B cell (primary cell): ENCODE measurements around the gene GADD45G. TPM values are rescaled to one million over a fixed set of nuclear protein-coding genes. Genes with fewer than 3 reads are reported as not detected.
A peak's percentile ranks its signal among the peaks of the same experiment; 100 is the strongest.

Experiments
- ATAC-seq: fragments of 200-7000 bp; cut with Tn5 transposase; one replicate; pipeline ENCODE4 v1.10.0; 2021; ENCODE audit warnings: low read depth, mild to moderate bottlenecking, moderate number of reproducible peaks, moderate library complexity
- CTCF ChIA-PET: fragments of 350-600 bp; sonication (Branson Sonifier 250); formaldehyde crosslinking; loops from one replicate; lab custom pipeline; 2021; ENCODE audit warnings: antibody characterized with exemption, inconsistent platforms; lab: Charles Lee
- POLR2A ChIA-PET: fragments of 350-600 bp; sonication (Branson Sonifier 250); formaldehyde crosslinking; loops from one replicate; lab custom pipeline; 2021; ENCODE audit warnings: antibody characterized with exemption; lab: Charles Lee
- DNase-seq: peaks from one replicate; pipeline ENCODE4 v3.0.0; 2013
- H2AFZ ChIP-seq: 2 replicates; pipeline ENCODE4 v1.6.1; 2012; ENCODE audit warnings: mild to moderate bottlenecking, low read depth, low read length; ENCODE audit not compliant: insufficient read depth, poor library complexity, severe bottlenecking
- H3K27ac ChIP-seq, 2 donors: 1 replicate in 1 of 2; 2 replicates in 1 of 2; pipeline ENCODE4 v1.5.1; 2012 to 2013; ENCODE audit warnings: low read length in 2 of 2, mild to moderate bottlenecking in 2 of 2, moderate library complexity in 1 of 2
- H3K27me3 ChIP-seq, 4 experiments: fragments of 200-600 bp in 1 of 4; sonication (generic) in 1 of 4; replicated peaks in 1 of 4; 1 replicate in 2 of 4; 2 replicates in 2 of 4; pipeline versions ENCODE4 v1.6.1 to v1.7.0; 2013 to 2016; ENCODE audit warnings: low read length in 3 of 4, mild to moderate bottlenecking in 2 of 4, mixed read lengths in 1 of 4, moderate library complexity in 1 of 4; ENCODE audit not compliant: insufficient read depth in 4 of 4, control insufficient read depth in 3 of 4; ENCODE audit errors: control extremely low read depth in 1 of 4
- H3K36me3 ChIP-seq, 2 experiments: replicated peaks in 1 of 2; 1 replicate in 1 of 2; 2 replicates in 1 of 2; pipeline versions ENCODE4 v1.6.1 to v1.7.1; 2013; ENCODE audit warnings: low read length in 1 of 2; ENCODE audit not compliant: insufficient read depth in 2 of 2, control insufficient read depth in 1 of 2; ENCODE audit errors: control extremely low read depth in 1 of 2, extremely low read depth in 1 of 2
- H3K4me1 ChIP-seq, 2 donors: fragments of 200-600 bp in 1 of 2; sonication (generic) in 1 of 2; 1 replicate in 1 of 2; 2 replicates in 1 of 2; pipeline versions ENCODE4 v1.5.1 to v1.6.1; 2013 to 2017; ENCODE audit warnings: low read length in 2 of 2; ENCODE audit not compliant: control insufficient read depth in 2 of 2, insufficient read depth in 2 of 2
- H3K4me2 ChIP-seq: replicated peaks from 2 replicates; pipeline ENCODE3; 2012; ENCODE audit warnings: mild to moderate bottlenecking, low read depth, low read length; ENCODE audit not compliant: poor library complexity, severe bottlenecking
- H3K4me3 ChIP-seq, 5 experiments: fragments of 200-600 bp in 1 of 5; sonication (generic) in 1 of 5; 1 replicate in 3 of 5; 2 replicates in 2 of 5; pipeline versions ENCODE4 v1.5.1 to v1.7.0; 2011 to 2016; ENCODE audit warnings: low read length in 4 of 5, mild to moderate bottlenecking in 4 of 5, low read depth in 2 of 5, control low read depth in 1 of 5, moderate library complexity in 1 of 5; ENCODE audit not compliant: insufficient read depth in 1 of 5; ENCODE audit errors: control extremely low read depth in 1 of 5, extremely low read depth in 1 of 5
- H3K79me2 ChIP-seq: fragments of 200-600 bp; sonication (generic); one replicate; pipeline ENCODE4 v1.6.0; 2016; ENCODE audit warnings: low read length; ENCODE audit not compliant: control insufficient read depth, insufficient read depth
- H3K9ac ChIP-seq: fragments of 200-600 bp; sonication (generic); 2 replicates; pipeline ENCODE4 v1.6.1; 2017; ENCODE audit warnings: mild to moderate bottlenecking, low read length, moderate library complexity
- H3K9me3 ChIP-seq, 3 donors: one replicate each; pipeline versions ENCODE4 v1.6.1 to v1.7.1; 2013; ENCODE audit warnings: low read length in 2 of 3; ENCODE audit not compliant: control insufficient read depth in 2 of 3, insufficient read depth in 1 of 3; ENCODE audit errors: control extremely low read depth in 1 of 3
- H4K20me1 ChIP-seq: 2 replicates; pipeline ENCODE4 v1.6.0; 2012; ENCODE audit warnings: mild to moderate bottlenecking, low read length; ENCODE audit not compliant: insufficient read depth, control insufficient read depth, poor library complexity, severe bottlenecking
- H3K27ac Mint-ChIP-seq: one replicate; pipeline ENCODE4 v1.8.0; 2021; ENCODE audit warnings: mixed read lengths
- H3K27me3 Mint-ChIP-seq: one replicate; pipeline ENCODE4 v1.8.0; 2021; ENCODE audit warnings: mixed read lengths
- H3K4me1 Mint-ChIP-seq: one replicate; pipeline ENCODE4 v1.8.0; 2021; ENCODE audit warnings: mixed read lengths
- H3K4me3 Mint-ChIP-seq: one replicate; pipeline ENCODE4 v1.8.0; 2021; ENCODE audit warnings: mixed read lengths
- H3K9me3 Mint-ChIP-seq: one replicate; pipeline ENCODE4 v1.8.0; 2022; ENCODE audit warnings: mixed read lengths; ENCODE audit not compliant: insufficient read depth
- EZH2 ChIP-seq: IDR thresholded peaks from 2 replicates; pipeline ENCODE4 v1.6.1; 2012; ENCODE audit warnings: borderline replicate concordance, low read depth, mild to moderate bottlenecking, moderate library complexity, low read length; ENCODE audit not compliant: insufficient read depth, poor library complexity, severe bottlenecking
- WGBS: methylation state at CpG from one replicate; pipeline ENCODE4 v1.1.5; 2013; ENCODE audit warnings: missing lambda C conversion rate; ENCODE audit not compliant: insufficient coverage; 5-methylcytosine and 5-hydroxymethylcytosine counted together
- intact Hi-C: fragments of 100-400 bp; cut with micrococcal nuclease; formaldehyde crosslinking; loops from one replicate; pipeline ENCODE4 v1.10.0; 2022
- polyA plus RNA-seq: library from polyadenylated mRNA; depleted of rRNA; stranded (reverse); fragments of >200 nt; gene quantifications from 2 replicates; pipeline ENCODE4 v1.2.3, GENCODE V29; 2012
- total RNA-seq, 2 donors: library from RNA; stranded (reverse); fragments of 120-200 nt in 1 of 2; gene quantifications; 1 replicate in 1 of 2; 2 replicates in 1 of 2; pipeline versions ENCODE4 v1.2.3 to v1.2.4, GENCODE V29; 2013 to 2022
- TF ChIP-seq, protein P1 (sequence below): fragments of 200-600 bp; IDR thresholded peaks from one replicate; pipeline ENCODE4 v1.8.0; 2022; ENCODE audit warnings: antibody characterized with exemption, mild to moderate bottlenecking

The GADD45G gene
- total and polyA plus RNA-seq, 2 donors (not counting 1 experiment from before 2014, with no cell fraction given), result 4.3 to 5.9 TPM

DNA sequence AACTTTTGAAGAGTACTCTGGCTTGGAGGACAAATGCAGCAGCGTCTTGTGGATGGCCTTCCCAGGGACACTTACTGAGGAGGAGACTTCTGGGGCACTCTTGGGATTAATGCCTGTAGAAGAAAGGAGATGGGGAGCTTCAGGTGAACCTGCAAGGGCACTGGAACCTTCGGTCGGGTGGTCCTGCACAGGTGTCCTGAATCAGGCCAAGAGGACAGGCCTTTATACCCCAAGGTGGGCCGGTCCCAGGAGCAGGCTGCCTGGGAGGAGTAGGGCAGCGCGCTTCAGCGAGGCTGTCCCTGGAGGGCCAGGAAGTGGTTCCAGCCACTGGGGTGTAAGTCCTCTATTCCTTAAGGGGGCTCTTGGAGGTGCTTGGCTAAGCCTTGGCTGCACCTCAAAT lies 27.9 kb downstream of the GADD45G start:
- no peaks in the 10 kb centered on the region for H3K9me3 Mint-ChIP-seq

DNA sequence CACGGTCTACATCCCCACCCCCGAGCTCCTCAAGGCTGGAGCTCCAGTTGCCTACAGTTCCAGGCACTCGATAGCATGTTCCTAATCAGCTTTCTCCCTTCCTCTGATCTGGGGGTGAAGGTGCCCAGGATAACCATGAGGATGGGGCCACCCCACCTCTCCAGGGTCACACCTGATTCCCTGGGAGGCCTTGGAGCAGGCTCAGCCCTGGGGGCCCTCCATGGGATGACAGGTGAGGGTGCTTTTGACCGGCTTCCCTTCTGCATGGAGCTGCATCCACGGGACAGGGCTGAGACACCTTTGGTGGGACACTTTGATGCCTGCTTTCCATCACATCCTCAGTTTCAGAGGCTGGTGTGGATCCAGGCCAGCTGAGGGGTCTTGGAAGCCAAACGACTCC lies 28.6 kb downstream of the GADD45G start:
- no peak overlapping the region for H3K27ac ChIP-seq
- no peaks in the 10 kb centered on the region for H3K36me3 ChIP-seq
- peaks cover 0 to 2% (median 0%) of the 10 kb centered on the region in 4 experiments for H3K27me3 ChIP-seq
- Mint-ChIP-seq H3K4me3 (no peak overlapping the region), H3K27ac (peak overlapping the region; percentile 37), H3K27me3 (no peaks in the 10 kb centered on the region), H3K4me1 (no peaks in the 10 kb centered on the region), H3K9me3 (no peaks in the 10 kb centered on the region)
- no peak overlapping the region for H3K9ac ChIP-seq
- H3K79me2 ChIP-seq, result no peaks in the 10 kb centered on the region
- H3K9me3 ChIP-seq, result no peaks in the 10 kb centered on the region
- ChIA-PET POLR2A (no interaction called here), CTCF (interaction anchor here (1.1 kb wide), 1 partner anchor 466 kb away, joined by 3 read pairs; no protein-coding TSS in a partner anchor)
- ATAC-seq, result no peak
- no peak overlapping the region for H3K4me3 ChIP-seq
- intact Hi-C loops, result no loop called here
- H4K20me1 ChIP-seq, result no peaks in the 10 kb centered on the region
- no peak for TF ChIP-seq EZH2
- TF ChIP-seq, protein P1, sequence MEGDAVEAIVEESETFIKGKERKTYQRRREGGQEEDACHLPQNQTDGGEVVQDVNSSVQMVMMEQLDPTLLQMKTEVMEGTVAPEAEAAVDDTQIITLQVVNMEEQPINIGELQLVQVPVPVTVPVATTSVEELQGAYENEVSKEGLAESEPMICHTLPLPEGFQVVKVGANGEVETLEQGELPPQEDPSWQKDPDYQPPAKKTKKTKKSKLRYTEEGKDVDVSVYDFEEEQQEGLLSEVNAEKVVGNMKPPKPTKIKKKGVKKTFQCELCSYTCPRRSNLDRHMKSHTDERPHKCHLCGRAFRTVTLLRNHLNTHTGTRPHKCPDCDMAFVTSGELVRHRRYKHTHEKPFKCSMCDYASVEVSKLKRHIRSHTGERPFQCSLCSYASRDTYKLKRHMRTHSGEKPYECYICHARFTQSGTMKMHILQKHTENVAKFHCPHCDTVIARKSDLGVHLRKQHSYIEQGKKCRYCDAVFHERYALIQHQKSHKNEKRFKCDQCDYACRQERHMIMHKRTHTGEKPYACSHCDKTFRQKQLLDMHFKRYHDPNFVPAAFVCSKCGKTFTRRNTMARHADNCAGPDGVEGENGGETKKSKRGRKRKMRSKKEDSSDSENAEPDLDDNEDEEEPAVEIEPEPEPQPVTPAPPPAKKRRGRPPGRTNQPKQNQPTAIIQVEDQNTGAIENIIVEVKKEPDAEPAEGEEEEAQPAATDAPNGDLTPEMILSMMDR, result no peak
- 86% methylated on average over 3 of the region's 6 CpGs for WGBS
- H3K4me2 ChIP-seq, result no peak overlapping the region
- H2AFZ ChIP-seq, result no peak overlapping the region
- DNase-seq, result no peak
- H3K4me1 ChIP-seq, result no peaks in the 10 kb centered on the region

More for the DNA sequence above, 27.9 kb downstream of the GADD45G start:
- Histone ChIP-seq H3K9me3 (no peaks in the 10 kb centered on the region), H3K4me3 (no peak overlapping the region), H3K4me2 (no peak overlapping the region), H3K9ac (no peak overlapping the region), H3K27ac (no peak overlapping the region), H4K20me1 (no peaks in the 10 kb centered on the region), H3K4me1 (no peaks in the 10 kb centered on the region), H3K79me2 (no peaks in the 10 kb centered on the region), H3K27me3 (peaks cover 0 to 2% (median 0%) of the 10 kb centered on the region in 4 experiments), H2AFZ (no peak overlapping the region), H3K36me3 (no peaks in the 10 kb centered on the region)
- H3K27ac Mint-ChIP-seq, result no peak overlapping the region
- ChIA-PET CTCF (interaction anchor here (1.1 kb wide), 1 partner anchor 467 kb away, joined by 3 read pairs; no protein-coding TSS in a partner anchor), POLR2A (no interaction called here)
- no peaks in the 10 kb centered on the region for H3K27me3 Mint-ChIP-seq
- no peaks in the 10 kb centered on the region for H3K4me1 Mint-ChIP-seq
- ATAC-seq, result no peak
- DNase-seq, result no peak
- TF ChIP-seq, protein P1, result no peak
- TF ChIP-seq EZH2, result no peak
- WGBS, result 95% methylated on average over 7 of the region's 7 CpGs
- no peak overlapping the region for H3K4me3 Mint-ChIP-seq
- intact Hi-C loops, result no loop called here
